Measurements from ENCODE around the gene CLEC10A.
"Not testable (repeated sequence)": the region's sequence is repeated elsewhere in the genome, so short reads cannot be mapped to it uniquely, and the experiment has no call there.

CLEC10A gene

GRCh38 chr17:7079581-7080455 lies at the start of gene CLEC10A:
TSS of gene CLEC10A (minus strand) at chr17:7080251. CDS start at chr17:7078812, 1,439 bp downstream.
- FAIRE-seq, result no peak
- DNase-seq (ENCODE audit: low spot score), result no peak

DNA sequence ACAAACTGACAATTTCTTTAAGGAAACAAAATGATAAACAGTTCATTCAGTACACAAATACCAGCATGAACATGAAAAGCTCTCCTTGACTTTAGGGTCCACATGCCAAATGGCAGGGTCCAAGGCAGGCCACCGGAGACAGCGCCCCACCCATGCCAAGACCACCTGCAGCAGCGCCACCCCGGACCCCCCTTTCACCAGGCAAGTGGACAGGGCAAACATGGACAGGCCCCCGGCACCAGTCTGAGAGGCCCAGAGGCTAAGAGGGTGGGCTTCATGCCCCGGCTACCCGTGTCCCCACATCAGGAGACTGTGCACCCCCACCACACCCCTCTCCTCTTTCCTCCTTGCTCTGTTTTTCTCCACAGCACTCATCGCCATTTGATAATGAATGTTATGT lies 49.3 kb upstream of the CLEC10A start:
- no peak for DNase-seq (ENCODE audit: low spot score)
- no peak for FAIRE-seq

DNA sequence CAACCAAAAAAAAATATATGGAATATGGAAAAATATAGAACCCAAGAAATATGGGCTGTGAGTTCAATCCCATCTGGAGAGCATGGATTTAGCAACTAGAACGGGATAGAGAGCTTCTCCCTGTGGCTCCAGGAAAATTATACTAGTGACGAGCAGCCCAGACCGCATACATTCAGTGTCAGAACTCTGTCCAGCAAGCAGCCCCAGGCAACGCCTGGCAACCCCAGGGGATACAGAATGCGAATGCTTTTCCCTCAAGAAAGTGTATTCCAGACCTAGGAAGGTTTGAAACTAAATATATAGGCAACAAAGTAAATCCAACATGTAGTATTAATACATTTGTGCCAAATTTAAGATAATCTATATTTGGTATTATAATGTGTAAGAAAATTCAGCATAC lies 48.1 kb upstream of the CLEC10A start:
- no peak for FAIRE-seq
- no peak for DNase-seq (ENCODE audit: low spot score)

GRCh38 chr17:7127501-7127900 lies 47.5 kb upstream of the CLEC10A start:
- DNase-seq (ENCODE audit: low spot score); FAIRE-seq: not testable (repeated sequence)

- FAIRE-seq; DNase-seq (ENCODE audit: low spot score): not testable (repeated sequence)
Observed at GRCh38 chr17:7126386-7126785, 46.3 kb upstream of the CLEC10A start.

- FAIRE-seq (no peak), DNase-seq (ENCODE audit: low spot score) (no peak)
Observed at GRCh38 chr17:7124923-7125322, 44.9 kb upstream of the CLEC10A start.

DNA sequence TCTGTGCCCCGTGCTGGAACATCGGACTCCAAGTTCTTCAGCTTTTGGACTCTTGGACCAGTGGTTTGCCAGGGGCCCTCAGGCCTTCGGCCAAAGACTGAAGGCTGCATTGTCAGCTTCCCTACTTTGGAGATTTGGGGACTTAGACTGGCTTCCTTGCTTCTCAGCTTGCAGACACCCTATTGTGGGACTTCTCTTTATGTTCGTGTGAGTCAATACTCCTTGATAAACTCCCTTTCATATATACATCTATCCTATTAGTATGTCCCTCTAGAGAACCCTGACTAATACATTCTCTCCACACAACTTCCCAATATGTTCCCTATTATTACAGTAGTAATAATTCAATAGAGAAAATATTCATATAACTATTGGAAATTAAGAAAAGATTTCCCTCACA lies 43.8 kb upstream of the CLEC10A start:
- DNase-seq (ENCODE audit: low spot score) (no peak), FAIRE-seq (no peak)

GRCh38 chr17:7122381-7122780 lies 42.3 kb upstream of the CLEC10A start:
- DNase-seq (ENCODE audit: low spot score) (no peak), FAIRE-seq (no peak)

GRCh38 chr17:7120635-7121034 lies 40.6 kb upstream of the CLEC10A start:
- DNase-seq (ENCODE audit: low spot score); FAIRE-seq: not testable (repeated sequence)

GRCh38 chr17:7120123-7120522 lies 40.1 kb upstream of the CLEC10A start:
- FAIRE-seq, result no peak
- DNase-seq (ENCODE audit: low spot score), result no peak

DNA sequence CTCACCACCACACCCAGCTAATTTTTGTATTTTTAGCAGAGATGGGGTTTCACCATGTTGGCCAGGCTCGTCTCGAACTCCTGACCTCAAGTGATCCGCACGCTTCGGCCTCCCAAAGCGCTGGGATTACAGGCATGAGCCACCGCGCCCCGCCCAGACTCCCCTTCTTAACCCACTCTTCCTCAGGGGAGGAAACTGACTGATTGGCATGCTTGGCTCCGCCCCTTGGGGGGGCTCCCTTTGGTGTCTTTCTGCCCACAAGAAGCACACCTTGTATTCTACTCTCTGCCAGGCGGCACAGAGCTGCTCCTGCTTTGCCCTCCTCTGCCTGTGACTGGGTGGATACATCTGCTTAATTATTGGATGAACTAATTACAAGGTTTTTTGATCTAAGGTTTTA lies 39.3 kb upstream of the CLEC10A start:
- FAIRE-seq (no peak), DNase-seq (ENCODE audit: low spot score) (no peak)

DNA sequence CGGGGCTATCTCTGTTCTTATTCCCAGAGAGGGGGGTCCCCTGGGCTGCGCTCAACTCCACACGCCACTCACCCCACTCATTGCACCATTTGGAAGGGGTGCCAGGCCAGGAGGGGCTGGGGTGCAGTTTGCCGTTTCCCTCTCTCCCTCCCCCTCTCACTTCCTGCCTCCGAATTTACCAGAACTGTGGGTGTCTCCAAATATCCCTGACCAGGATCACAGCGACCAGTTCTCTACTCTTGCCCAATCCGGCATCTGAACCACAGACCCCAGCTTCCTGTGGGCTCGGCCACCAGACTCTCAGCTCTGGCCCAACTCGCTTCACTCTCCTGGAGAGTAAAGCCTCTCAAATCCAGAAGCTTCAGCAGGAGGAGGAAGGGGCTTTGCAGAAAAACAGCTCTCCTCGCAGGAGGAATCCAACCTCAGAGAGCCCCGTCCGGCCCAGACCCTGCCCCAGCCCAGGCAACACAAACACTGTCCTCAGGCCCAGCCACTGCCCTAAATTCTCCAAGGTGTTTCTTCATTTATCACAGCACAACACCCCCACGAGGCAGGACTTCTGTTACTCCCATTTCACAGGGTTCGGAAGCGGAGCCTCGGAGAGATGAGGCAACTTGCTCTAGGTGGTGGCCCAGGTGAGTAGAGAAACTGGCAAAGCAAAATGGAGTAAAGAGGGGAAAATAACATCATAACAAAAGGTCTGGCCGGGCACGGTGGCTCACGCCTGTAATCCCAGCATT lies 35.0 kb upstream of the CLEC10A start:
- no peak for DNase-seq (ENCODE audit: low spot score)
- no peak for FAIRE-seq

- DNase-seq (ENCODE audit: low spot score), result no peak
- no peak for FAIRE-seq
Observed at GRCh38 chr17:7114241-7114874, 34.3 kb upstream of the CLEC10A start, which contains the start of gene ASGR2. TSS of gene ASGR2 (minus strand) at chr17:7114822. CDS start at chr17:7114240, 582 bp downstream.

GRCh38 chr17:7113273-7114071 lies 33.4 kb upstream of the CLEC10A start:
- DNase-seq (ENCODE audit: low spot score) (no peak), FAIRE-seq (no peak)

- FAIRE-seq (no peak), DNase-seq (ENCODE audit: low spot score) (no peak)
Observed at GRCh38 chr17:7112510-7113108, 32.6 kb upstream of the CLEC10A start.

DNA sequence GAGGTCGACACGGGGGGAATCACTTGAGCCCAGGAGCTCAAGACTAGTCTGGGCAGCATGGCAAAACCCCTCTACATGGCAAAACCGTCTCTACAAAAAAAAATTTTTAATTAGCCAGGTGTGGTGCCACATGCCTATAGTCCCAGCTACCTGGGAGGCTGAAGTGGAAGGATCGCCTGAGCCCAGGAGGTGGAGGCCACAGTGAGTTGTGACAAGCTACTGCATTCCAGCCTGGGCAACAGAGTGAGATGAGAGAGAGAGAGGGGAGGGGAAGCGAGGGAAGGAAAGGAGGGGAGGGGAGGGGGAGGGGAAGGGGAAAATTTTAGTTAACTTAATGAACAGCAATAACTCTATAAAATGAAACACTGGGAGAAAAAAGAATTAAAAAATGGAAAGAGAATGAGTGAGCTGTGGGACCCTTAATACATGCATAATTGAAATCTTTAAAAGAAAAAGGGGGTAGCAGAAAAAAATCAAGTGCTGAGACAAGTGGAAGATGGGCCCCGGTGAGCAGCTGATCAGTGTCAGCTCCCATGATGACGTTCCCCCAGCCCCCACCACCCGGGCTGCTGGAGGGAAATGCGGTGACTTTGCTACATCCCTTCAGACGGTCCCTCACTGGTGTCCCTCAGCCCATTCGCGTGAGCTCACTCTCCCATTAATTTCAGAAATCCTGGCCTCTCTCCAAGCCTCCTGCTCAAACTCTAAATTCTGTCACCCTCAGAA lies 31.9 kb upstream of the CLEC10A start:
- FAIRE-seq (no peak), DNase-seq (ENCODE audit: low spot score) (no peak)

- FAIRE-seq, result no peak
Observed at GRCh38 chr17:7110617-7111306, 30.7 kb upstream of the CLEC10A start.

GRCh38 chr17:7109461-7110322 lies 29.6 kb upstream of the CLEC10A start:
- DNase-seq (ENCODE audit: low spot score) (no peak), FAIRE-seq (no peak)

More at GRCh38 chr17:7110617-7111306, 30.7 kb upstream of the CLEC10A start:
- DNase-seq (ENCODE audit: low spot score), result no peak
